NCI-H2029 (cell line): ENCODE measurements around the gene C14orf132.
"Not testable (repeated sequence)": the region's sequence is repeated elsewhere in the genome, so short reads cannot be mapped to it uniquely, and the experiment has no call there.

Experiments
- DNase-seq: peaks from one replicate; lab custom pipeline; 2025; lab: John Stamatoyannopoulos, UW

C14orf132 gene

DNA sequence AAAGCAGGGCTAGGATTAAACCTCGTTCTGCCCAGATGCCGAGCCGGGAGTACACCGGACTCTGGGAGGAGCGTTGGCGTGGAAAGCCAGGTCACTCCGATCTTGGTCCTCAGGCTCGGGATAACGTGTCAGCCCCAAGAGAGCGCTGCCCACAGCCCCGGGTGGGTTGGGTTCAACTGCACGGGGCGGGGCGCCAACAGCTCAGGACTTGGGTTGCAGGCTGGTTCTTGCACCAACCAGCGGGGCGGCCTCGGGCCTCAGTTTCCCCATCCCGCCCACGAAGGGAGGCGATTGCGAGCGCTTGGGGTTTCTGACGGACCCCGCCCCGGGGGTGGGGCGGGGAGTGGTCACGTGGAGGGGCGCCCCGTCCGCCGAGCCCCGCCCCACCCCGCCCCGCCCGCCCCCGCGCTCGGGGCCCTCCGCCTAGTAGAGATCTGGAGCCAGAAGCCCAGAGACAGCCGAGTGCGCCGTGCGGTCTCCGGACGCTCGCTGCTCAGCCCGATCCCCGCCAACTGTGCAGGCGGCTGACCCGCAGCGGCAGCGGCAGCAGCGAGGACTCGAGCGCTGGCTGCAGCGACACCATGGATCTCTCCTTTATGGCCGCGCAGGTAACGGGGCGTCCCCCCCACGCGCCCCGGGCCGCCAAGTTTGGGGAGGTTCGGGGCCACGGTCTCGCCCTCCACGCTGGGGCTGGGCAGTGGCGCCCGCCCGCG, at the start of gene C14orf132:
Gene C14orf132 (plus strand): TSS at position 443 of the 713 bp plus-strand sequence. CDS start 139 bp downstream, at position 582.
- DNase-seq = no peak

DNA sequence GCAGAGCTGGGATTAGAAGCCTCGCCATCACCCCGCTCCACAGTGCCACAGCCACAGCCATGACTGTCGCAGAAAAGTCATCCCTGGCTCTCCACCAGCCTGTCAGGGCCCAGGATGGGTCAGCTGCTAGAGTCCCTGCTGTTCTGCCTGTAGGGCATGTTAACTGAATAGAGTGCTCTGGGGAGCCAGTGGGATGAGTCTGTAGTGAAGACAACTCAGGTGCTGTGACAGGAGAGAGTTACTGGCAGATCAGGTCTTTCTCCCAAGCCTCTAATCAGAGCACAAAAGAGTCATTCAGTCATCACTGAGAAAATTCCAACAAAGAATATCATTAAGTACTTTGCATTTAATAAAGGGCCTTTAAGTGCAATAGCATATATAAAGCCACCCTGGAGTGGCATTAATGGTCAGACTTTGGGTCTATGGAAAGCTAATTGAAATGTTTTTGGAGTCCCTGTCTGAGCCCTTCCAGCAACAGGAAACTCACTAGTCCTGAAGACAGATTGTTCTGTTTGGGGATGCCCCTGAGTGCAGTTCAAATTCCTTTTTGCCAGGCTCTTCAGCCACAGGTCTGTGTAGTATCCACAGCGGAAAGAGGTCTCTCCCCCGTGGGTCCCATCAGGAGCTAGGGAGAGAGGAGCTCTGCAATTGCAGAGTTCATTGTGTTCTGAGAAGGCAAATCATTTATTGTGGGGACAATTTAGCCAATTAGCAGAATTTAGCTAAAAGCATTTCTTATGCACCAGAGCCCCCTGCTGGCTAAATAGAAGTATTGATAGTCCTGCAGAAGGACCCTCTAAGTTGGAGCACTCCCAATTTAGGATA, 45.2 kb upstream of the C14orf132 start:
- DNase-seq = peak; percentile 11

DNA sequence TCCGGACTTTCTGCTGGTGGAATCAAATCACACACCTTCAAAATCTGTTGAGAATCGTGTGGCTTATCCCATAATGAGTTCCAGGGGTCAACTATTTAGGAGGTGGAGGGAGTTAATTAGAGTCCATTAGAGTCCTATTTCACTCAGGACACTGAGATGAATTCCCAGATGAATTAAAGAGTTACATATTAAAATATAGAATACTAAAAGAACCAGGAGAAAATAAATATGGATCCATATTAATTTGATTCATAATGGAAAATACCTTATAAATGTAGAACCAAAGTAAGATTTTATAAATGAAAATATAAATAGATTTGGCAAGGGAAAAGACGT, 44.6 kb upstream of the C14orf132 start:
- DNase-seq = no peak

DNA sequence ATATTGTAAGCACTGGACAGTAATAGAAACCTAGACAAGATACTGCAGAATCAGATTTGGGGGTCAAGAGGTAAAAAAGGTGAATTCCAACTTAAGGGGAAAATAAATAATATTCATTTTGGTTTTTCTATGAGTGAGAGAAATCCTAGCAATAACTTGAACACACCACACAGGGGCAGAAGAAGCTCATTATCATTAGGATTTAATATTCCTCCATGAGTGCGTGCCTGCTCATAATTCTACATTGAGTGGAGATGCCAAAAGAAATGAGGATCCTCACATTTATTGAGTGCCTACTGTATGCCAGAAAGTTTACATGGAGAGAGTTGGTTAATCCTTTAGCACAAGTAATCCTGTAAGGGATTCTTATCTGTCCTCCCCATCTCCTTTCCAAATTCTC, 40.5 kb upstream of the C14orf132 start:
- DNase-seq = peak; percentile 2

DNA sequence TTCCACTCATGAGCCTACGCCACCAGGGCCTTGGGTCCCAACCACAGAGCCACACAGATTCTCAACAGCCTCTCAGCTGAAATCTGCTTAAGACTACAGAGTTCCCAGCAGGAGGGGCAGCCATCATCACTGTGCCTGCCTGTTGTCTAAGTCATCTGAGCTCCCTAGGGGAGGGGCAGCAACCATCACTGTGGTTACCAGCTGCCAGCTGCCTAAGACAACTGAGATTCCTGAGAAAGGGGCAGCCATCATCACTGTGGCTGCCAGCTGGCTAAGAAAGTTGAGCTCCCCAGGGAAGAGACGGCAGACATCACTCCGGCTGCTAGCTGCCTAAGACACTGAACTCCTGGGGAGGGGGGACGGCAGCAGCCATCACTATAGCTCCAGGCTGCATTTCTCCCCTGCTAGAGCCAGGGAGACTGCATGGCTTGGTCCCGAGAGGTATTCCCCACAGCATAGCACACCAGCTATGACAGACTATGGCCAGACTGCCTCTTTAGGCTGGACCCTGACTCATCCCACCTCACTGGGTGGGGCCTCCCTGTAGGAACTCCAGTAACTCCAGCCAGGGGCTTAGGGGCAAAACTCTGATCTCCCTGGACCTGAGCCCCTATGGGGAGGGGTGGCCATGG, 37.2 kb upstream of the C14orf132 start:
- no peak for DNase-seq

DNA sequence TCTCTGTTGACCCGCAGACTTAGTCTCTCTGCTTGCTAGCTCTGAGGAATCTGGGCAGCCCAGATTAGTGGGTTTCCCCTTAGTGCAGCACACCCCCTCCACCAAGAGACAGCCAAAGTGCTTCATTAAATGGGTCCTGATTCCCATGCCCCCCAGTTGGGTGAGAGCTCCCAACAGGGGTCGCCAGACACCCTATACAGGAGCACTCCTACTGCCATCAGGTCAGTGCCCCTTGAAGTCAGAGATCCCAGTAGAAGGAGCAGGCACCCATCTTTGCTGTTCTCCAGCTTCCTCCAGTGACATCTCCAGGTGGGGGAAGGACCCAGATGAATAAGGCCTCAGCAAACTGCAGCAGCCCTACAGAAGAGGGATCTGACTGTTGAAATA, 36.7 kb upstream of the C14orf132 start:
- DNase-seq = no peak

DNA sequence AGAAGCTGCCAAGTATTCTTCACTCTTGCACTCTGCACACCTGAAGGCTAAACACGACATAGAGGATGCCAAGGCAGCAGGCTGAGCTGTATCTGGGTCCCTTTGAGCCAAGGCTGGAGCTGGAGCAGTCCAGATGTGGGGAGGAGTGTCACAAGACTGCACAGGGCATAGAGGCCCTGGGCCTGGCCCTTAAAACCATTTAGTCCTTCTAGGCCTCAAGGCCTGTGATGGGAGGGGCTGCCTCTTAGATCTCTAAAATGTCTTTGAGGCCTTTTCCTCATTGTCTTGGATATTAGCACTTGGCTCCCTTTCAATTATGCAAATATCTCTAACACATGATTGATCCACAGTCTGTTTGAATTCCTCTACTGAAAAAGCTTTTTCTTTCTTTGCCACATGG, 28.0 kb upstream of the C14orf132 start:
- DNase-seq = no peak

DNA sequence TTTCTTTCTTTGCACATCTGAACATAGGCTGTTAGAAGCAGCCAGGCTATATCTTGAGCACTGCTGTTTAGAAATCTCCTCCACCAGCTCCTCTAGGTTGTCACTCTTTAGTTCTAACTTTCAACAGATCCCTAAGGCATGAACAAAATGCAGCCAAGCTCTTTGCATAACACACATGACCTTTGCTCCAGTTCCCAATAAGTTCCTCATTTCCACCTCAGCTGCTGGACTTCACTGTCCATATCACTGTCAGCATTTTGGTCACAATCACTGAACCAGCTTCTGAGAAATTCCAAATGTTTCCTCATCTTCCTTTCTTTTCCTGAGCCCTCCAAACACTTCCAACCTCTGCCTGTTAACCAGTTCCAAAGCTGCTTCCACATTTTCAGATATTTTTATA, 27.6 kb upstream of the C14orf132 start:
- no peak for DNase-seq

DNA sequence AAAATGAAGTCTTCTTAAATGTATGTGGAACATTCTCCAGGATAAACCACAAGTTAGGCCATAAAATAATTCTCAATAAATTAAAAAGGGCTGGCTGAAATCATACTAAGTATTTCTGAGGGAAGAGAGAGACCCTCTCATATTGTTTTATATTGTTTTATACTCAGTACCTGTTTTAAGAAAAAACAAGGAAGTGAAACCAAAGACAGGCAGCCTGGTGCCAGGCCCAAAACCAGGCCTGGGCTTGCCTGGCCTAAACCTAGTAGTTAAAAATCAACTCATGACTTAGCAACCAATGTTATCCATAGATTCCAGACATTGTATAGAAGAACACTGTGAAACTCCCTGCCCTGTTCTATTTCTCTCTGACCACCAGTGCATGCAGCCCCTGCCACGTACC, 26.4 kb upstream of the C14orf132 start:
- DNase-seq = not testable (repeated sequence)

DNA sequence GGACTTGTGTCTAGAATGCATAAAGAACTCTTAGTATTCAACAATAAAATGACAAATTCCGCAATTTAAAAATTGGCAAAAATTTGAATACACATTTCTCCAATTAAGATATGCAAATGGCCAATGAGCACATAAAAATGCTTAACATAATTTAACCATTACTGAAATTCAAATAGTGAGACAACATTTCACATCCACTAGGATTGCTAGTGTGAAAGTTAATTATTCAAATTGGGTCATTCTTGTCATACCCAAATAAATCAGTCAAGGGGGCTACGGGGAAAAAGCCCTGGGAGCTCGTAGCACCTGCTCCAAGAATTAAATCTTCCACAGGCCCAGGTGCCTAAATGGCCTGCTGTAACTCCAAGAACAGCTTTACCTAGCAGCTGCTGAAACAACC, 25.0 kb upstream of the C14orf132 start:
- no peak for DNase-seq

DNA sequence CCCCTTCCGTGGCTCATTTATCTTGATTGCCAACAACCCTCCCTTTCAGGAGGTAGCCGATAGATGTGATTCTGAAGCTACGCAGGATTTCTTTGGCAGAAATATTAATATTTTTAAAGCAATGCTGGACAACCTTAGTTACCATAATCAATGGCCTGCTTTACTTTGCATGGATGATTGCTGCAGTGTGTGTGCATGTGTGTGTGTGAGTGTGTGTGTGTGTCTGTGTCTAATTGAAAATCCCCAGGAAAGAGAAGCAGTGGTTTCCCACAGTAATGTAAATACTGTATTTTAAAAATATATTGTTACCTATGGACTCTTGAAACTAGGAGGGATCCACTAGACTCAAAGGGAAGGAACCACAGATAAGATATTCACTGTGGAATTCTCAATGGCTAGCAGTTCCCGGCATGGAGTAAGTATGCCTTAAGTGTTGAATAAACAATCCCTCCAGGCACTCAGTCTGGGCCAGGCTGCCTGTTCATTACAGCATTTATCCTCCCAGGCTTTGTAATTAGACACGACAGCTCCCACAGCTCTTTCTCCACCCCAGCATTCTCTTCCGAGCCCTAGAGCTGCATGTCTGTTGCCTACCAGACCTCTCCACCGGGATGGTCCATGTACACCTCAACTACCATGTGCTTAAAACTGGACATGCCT, 22.5 kb upstream of the C14orf132 start:
- DNase-seq = peak; percentile 65

DNA sequence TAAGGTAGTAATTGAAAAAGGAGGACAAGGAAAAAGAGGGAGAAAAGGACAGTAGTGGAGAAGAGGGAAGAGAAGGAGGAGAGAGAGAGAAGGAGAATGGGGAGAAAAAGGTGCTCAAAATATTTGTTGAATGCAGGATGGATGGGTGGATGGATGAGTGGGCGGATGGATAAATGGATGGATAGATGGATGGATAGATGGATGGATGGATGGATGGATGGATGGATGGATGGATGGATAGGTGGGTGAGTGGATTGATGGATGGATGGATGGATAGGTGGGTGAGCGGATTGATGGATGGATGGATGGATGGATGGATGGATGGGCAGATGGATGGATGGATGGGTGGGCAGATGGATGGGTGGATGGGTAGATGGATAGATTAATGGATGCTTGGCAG, 21.3 kb upstream of the C14orf132 start:
- DNase-seq = no peak

DNA sequence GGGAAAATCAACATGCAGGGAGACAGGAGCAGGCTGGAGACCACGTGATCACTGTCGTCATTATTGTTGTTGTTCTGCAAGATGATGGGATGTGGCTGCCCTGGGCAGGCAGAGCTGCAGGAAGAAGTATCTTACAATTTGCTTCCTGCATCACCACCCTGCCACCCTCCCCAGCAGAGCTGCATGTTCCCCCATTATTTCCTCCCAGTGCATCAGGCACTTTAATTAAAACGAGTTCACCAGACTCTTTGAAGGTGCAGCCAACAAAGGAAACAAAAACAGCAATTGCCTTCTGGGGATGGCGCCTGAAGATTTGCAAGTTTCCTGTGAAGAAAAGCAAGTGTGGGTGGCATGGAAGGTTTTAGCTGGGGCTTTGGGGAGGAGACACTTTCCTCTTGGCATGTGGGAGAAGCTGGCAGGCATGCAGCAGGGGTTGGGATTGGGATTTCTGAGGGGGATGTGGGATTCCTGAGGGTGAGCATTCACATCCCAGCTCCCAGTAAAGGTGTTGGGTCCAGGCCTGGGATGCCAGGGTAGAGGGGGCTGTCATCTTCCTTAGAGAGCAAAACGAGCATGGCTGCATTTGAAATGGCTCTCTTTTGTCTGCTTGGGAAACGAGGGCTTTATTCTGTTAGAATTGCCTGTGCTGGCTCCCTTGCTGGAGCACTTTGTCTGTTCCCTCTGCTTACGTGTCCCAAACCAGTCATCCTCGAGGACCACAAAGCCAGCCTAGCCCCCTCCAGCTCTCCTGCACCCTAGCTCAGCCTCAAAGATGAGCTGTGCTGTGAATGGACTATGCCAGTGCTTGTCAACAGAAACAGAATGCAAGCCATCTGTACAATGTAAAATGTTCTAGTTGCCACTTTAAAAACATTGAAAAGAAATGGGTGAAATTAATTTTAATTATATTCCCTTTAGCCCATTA, 11.5 kb upstream of the C14orf132 start:
- no peak for DNase-seq

DNA sequence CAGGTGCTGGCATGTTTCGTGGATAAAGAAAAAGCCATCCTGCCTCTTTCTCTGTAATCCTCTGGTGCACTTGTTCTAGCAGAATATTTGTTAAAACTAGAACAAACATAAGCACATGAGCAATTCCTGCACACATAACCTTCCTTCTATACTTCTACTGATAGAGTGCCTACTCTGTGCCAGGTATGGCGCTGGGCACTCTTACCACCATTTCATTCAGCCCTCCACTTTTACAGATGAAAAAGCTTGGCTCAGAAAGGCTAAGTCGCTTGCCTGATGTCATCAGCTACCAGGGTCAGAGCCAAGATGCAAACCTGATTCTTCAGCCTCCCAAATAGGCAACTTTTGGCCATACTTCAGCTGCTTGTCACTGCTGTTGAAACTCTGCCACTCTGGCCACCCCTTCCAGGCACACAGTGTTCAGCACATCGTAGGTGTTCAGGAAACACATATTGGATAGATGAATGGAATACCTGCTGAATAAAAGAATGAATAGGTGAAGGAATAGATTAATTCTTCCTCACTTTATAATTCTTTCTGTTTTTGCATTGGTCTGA, 10.0 kb upstream of the C14orf132 start:
- no peak for DNase-seq

DNA sequence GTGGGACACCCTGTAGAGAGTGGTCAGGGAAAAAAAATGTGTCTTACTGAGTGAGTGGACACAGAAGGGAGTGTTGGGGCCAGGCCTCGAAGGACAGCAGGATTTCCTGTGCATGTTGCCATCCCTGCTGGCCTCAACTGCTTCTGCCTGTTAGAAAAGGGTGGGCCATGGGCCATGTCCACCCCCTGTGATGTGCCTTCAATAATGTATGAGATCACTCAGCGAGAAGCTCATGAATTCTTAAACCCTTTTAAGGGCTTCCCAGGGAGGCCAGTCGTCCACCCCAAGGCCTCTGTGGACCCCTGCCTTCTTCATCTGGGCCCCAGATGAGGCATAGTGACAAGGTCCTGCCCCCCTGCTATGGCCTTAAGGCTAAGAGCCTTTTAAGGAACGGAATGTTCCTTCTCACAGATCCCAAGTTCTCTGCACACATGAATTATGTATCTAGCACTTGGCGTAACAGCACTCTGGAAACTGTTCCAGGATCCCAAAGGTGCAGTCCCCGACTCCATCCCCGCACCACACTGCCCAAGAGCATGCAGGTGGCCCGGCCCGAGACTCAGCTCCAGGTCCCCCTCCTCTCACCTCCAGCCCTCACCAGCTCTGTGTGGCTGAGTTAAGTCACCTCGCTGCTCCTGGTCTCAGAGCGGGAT, 8.9 kb upstream of the C14orf132 start:
- no peak for DNase-seq

DNA sequence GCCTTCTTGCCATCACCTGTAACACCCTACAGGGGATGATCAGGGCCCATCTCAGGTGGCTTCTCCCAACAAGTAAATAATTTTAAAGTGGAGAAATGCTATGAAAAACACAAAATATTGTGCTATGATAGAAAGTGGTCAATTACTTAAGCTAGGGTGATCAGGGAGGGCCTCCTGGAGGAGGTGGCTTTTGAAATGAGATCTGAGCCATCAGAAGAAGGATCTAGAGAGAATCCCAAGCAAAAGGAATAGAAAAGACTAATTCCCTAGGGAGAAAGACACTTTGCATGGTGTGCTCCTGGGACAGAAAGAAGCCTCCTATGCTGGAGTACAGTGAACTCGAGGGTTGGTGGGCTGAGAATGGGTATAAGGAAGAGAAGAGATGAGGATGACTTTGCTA, 7.5 kb upstream of the C14orf132 start:
- DNase-seq = no peak

DNA sequence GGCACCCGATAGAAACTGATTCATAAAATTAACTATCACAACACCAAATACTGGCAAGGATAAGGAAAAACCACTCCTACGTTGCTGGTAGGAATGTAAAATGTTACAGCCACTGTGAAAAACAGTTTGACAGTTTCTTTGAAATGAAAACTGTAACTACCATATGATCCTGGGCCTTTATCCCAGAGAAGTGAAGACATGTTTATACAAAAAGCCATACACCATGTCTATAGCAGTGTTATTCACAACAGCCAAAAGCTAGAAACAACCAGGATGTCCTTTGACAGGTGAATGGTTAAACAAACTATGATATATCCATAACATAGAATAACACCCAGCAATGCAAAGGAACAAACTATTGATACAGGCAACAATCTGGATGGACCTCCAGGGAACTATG, 3.7 kb upstream of the C14orf132 start:
- DNase-seq = no peak

DNA sequence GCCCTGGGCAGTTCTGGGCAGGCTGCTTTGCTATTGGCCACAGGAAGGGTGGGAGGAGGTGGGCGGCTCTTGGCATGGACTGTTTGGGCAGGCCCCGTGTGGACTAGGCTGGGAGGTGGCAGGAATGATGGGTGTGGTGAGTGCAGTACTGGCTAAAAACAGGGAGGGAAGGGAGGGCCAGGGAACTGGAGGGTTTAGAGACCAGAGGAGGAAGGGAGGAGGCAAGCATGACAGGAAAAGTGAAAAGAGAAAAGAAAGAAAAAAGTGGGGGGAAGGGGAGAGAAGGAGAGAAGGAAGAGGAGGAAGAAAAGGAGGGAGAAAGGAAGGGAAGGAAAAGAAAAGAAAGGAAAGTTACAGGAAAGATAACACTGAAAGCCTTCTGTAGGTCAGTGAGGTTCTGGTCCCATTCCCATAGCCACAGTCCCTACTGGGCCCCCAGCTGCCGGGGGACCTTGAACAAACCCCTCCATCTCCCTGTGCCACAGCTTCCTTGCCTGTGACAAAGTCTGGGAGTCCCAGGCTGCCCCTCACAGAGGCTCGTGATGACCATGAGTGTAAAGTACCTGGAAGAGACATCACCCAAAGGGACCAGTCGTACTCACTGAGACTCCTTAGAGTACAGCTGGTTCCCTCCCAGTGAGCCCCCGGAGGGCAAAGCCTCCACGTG, 1.1 kb upstream of the C14orf132 start:
- DNase-seq = no peak

DNA sequence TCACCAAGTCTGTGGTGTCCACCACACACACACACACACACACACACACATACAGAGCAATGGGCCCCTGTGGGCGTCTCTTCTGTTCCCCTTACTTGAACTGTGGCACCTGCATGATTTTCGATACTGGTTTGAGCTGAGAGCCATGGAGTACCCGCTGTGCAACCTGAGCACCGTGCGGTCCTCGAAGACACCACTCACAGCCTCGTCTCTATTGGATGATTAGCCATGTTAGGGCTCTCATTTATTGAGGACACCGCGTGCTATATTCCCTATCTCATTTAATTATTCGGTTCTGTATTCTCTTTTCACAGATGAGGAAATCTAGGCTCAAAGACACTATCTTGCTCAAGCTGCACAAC, 623 bp upstream of the C14orf132 start:
- DNase-seq = no peak

DNA sequence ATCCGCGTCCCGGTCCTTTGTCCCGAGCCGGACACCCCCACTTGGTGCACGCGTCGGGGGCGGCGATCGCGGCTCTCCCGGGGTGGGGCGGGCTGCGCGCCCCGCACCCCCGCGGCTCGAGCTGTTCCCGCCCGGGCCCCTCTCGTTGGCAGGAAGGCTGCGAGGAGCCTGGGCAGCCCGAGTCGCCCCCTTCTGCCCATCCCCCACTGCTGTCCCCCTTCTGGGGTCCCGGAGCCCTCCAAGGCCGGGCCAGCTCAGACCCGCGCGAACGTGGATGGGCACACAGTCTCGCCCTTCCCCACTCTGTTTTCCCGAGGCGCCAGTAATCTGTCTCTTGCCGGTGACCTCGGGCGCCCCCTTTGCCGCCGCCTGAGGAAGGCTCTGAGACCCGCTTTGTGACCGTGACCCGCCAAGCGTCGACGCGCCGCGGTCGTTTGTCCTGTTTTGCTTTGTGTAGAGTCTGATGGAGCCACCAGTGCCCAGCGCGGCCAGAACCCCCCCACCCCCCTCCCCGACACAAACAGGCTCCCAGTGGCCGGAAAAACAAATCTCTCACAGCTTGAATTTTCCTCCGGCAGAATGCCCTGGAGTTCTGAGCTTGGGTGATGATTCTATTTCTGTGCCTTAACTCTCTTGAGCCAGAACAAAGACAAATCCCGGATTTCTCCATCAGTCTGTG, 610 bp downstream of the C14orf132 start:
- no peak for DNase-seq
